ENCODE data around the gene LYPLAL1. TPM values are rescaled to one million over a fixed set of nuclear protein-coding genes. Genes with fewer than 3 reads are reported as not detected.

The LYPLAL1 gene
- polyA plus RNA-seq, 1 of the 3 experiments (the other 2 are of a cell fraction), result 11.2 TPM

DNA sequence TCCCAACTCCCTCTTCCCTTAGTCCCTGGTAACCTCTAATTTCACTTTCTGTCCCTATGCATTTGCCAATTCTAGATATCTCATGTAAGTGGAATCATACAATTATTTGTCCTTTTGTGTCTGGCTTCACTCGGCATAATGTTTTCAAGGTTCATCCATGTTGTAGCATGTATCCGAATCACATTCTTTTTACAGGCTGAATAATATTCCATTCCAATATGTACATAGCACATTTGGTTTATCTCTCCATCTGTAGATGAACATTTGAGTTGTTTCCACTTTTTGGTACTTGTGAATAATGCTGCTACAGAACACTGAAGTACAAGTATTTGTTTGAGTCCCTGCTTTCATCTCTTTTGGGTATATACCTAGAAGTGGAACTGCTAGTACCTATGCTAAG lies 857 bp upstream of the LYPLAL1 start:
- DNase-seq, result no peak
- peak overlapping the region in 1 of 2 experiments; percentile 94; a peak in 1 of 4 replicates for H3K27ac ChIP-seq (ENCODE audit: low read depth in 2 of 2, low read length in 1 of 2)

More for the DNA sequence above, 857 bp upstream of the LYPLAL1 start:
- Histone ChIP-seq H3K27me3 (ENCODE audit: insufficient read depth) (no peaks in the 10 kb centered on the region), H3K4me3 (ENCODE audit: low read depth in 2 of 2, low read length in 1 of 2) (no peak overlapping the region), H3K9me2 (no peaks in the 10 kb centered on the region), H4K20me1 (ENCODE audit: insufficient read depth) (no peaks in the 10 kb centered on the region), H3K4me2 (no peak overlapping the region; the same call in 1 of the 2 replicates), H3K4me1 (ENCODE audit: control insufficient read depth in 1 of 2, insufficient read depth in 2 of 2, low read depth in 1 of 2, low read length in 1 of 2) (peaks cover 12 to 15% of the 10 kb centered on the region in 2 experiments; a peak in 3 of 4 replicates), H2AFZ (ENCODE audit: low read depth) (peak overlapping the region; percentile 94; the same call in 1 of the 2 replicates), H3K36me3 (replicated peaks in 1 of 2; ENCODE audit: control insufficient read depth in 1 of 2, insufficient read depth in 2 of 2, low read length in 1 of 2) (peaks cover 0 to 17% of the 10 kb centered on the region in 2 experiments), H3K9me3 (no peaks in the 10 kb centered on the region), H3K9ac (no peak overlapping the region), H3K79me2 (ENCODE audit: insufficient read depth) (peaks cover 35% of the 10 kb centered on the region), H3F3A (replicated peaks; ENCODE audit: insufficient read depth) (peaks cover 8% of the 10 kb centered on the region)
- WGBS (ENCODE audit: low lambda C conversion rate), result 100% methylated on average over 2 of the region's 2 CpGs
- POLR2A ChIA-PET, result no interaction called here
- no peak for TF ChIP-seq MEF2A (IDR thresholded peaks at IDR 0.05; ENCODE audit: borderline replicate concordance, low read depth)
- TF ChIP-seq, protein P1, sequence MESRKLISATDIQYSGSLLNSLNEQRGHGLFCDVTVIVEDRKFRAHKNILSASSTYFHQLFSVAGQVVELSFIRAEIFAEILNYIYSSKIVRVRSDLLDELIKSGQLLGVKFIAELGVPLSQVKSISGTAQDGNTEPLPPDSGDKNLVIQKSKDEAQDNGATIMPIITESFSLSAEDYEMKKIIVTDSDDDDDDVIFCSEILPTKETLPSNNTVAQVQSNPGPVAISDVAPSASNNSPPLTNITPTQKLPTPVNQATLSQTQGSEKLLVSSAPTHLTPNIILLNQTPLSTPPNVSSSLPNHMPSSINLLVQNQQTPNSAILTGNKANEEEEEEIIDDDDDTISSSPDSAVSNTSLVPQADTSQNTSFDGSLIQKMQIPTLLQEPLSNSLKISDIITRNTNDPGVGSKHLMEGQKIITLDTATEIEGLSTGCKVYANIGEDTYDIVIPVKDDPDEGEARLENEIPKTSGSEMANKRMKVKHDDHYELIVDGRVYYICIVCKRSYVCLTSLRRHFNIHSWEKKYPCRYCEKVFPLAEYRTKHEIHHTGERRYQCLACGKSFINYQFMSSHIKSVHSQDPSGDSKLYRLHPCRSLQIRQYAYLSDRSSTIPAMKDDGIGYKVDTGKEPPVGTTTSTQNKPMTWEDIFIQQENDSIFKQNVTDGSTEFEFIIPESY (IDR thresholded peaks at IDR 0.05; ENCODE audit: borderline replicate concordance, low read depth), result no peak
- no peak for TF ChIP-seq JUND (IDR thresholded peaks at IDR 0.05)
- no peak for TF ChIP-seq RFX5 (IDR thresholded peaks at IDR 0.05; ENCODE audit: low read length)
- TF ChIP-seq, protein P2, sequence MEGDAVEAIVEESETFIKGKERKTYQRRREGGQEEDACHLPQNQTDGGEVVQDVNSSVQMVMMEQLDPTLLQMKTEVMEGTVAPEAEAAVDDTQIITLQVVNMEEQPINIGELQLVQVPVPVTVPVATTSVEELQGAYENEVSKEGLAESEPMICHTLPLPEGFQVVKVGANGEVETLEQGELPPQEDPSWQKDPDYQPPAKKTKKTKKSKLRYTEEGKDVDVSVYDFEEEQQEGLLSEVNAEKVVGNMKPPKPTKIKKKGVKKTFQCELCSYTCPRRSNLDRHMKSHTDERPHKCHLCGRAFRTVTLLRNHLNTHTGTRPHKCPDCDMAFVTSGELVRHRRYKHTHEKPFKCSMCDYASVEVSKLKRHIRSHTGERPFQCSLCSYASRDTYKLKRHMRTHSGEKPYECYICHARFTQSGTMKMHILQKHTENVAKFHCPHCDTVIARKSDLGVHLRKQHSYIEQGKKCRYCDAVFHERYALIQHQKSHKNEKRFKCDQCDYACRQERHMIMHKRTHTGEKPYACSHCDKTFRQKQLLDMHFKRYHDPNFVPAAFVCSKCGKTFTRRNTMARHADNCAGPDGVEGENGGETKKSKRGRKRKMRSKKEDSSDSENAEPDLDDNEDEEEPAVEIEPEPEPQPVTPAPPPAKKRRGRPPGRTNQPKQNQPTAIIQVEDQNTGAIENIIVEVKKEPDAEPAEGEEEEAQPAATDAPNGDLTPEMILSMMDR (IDR thresholded peaks at IDR 0.05), result no peak
- TF ChIP-seq NFIC (IDR thresholded peaks at IDR 0.05; ENCODE audit: borderline replicate concordance), result no peak
- no peak for TF ChIP-seq EZH2phosphoT487 (IDR thresholded peaks at IDR 0.05; ENCODE audit: borderline replicate concordance, low read depth)
- no peak for TF ChIP-seq ELF1 (IDR thresholded peaks at IDR 0.05)
- TF ChIP-seq GATA2 (CRISPR knock-in tag; IDR thresholded peaks at IDR 0.05), result no peak
- TF ChIP-seq RXRA (IDR thresholded peaks at IDR 0.05; ENCODE audit: borderline replicate concordance, low read depth), result no peak
- no peak for TF ChIP-seq TEAD4 (IDR thresholded peaks at IDR 0.05; ENCODE audit: borderline replicate concordance, insufficient read depth)
- TF ChIP-seq, protein P3, sequence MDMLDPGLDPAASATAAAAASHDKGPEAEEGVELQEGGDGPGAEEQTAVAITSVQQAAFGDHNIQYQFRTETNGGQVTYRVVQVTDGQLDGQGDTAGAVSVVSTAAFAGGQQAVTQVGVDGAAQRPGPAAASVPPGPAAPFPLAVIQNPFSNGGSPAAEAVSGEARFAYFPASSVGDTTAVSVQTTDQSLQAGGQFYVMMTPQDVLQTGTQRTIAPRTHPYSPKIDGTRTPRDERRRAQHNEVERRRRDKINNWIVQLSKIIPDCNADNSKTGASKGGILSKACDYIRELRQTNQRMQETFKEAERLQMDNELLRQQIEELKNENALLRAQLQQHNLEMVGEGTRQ (IDR thresholded peaks at IDR 0.05; ENCODE audit: borderline replicate concordance, low read depth, low read length), result no peak
- TF ChIP-seq, protein P4, sequence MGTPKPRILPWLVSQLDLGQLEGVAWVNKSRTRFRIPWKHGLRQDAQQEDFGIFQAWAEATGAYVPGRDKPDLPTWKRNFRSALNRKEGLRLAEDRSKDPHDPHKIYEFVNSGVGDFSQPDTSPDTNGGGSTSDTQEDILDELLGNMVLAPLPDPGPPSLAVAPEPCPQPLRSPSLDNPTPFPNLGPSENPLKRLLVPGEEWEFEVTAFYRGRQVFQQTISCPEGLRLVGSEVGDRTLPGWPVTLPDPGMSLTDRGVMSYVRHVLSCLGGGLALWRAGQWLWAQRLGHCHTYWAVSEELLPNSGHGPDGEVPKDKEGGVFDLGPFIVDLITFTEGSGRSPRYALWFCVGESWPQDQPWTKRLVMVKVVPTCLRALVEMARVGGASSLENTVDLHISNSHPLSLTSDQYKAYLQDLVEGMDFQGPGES (IDR thresholded peaks at IDR 0.05; ENCODE audit: low read depth, low read length), result no peak
- CTCF ChIA-PET, result interaction anchor here (1.1 to 1.3 kb wide), 2 partner anchors 26 to 213 kb away, joined by 3 read pairs; no protein-coding TSS in a partner anchor
